Measurements from ENCODE around the gene ADAMTS13. TPM values are rescaled to one million over a fixed set of nuclear protein-coding genes. Genes with fewer than 3 reads are reported as not detected.

The ADAMTS13 gene
- total RNA-seq, 1 donor from 2014 or later, result 2.0 TPM

DNA sequence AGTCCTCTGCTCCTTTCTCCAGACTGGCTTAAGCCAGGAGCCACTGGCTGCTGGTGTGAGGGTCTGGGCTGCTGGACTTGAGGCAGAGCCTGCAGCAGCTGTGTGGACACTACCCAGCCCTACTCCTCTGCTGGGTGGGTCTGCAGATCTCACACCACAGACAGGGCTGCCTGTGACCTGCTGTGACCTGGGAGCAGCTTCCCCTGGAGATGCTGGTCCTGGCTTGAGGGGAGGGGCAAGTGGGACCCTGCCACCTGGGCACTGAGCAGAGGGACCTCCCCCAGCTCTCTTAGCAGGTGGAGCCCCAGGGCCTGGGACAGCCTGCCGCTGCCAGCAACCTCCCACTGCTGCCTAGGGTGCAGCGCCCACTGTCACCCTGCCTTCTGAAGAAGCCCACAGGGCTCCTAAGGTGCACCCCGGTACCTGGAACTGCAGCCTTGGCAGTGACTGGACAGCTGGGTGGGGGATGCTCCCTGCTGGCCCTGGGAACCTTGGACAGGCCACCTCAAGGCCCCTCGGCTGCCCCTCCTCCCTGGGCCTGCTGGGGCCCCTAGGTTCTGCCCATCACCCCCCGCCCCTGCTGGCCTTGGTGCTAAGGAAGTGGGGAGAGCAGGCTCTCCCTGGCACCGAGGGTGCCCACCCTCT, 46.7 kb downstream of the ADAMTS13 start:
- no peak for TF ChIP-seq CTCF (IDR thresholded peaks at IDR 0.05; ENCODE audit: insufficient read depth, low read length, poor library complexity, severe bottlenecking)
- Histone ChIP-seq H3K4me3 (ENCODE audit: low read depth, low read length) (no peak overlapping the region), H3K36me3 (ENCODE audit: control insufficient read depth, insufficient read depth, low read length) (peaks cover 1% of the 10 kb centered on the region), H3K27me3 (ENCODE audit: control insufficient read depth, insufficient read depth, low read length) (no peaks in the 10 kb centered on the region)
- DNase-seq (ENCODE audit: low read depth), result no peak

DNA sequence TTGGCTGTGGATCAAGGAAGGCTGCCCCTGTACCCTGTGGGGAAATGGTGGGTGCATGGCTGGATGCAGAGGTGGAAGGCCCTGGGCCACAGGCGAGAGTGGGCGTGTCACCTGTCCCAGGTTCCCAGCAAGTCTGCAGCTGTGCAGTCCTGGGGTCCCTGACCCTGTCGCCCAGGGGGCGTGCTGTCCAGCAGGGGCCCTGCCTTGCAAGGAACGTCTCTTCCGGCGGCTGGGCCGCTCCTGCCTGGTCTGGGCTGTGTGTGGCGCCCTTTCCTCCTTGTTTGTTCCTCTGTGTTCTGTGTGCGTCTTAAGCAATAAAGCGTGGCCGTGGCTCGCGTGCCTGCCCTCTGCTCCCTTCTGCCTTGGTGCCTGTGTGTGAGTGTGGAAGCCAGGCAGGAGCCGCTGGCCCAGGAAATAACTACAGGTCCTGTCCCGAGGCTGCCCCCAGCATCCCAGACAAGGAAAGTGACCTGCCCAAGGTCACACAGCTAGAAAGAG, 48.3 kb downstream of the ADAMTS13 start:
- no peak for TF ChIP-seq CTCF (IDR thresholded peaks at IDR 0.05; ENCODE audit: insufficient read depth, low read length, poor library complexity, severe bottlenecking)
- no peak overlapping the region for H3K4me3 ChIP-seq (ENCODE audit: low read depth, low read length)
- H3K36me3 ChIP-seq (ENCODE audit: control insufficient read depth, insufficient read depth, low read length), result peaks cover 1% of the 10 kb centered on the region
- no peak for DNase-seq (ENCODE audit: low read depth)
- no peaks in the 10 kb centered on the region for H3K27me3 ChIP-seq (ENCODE audit: control insufficient read depth, insufficient read depth, low read length)

DNA sequence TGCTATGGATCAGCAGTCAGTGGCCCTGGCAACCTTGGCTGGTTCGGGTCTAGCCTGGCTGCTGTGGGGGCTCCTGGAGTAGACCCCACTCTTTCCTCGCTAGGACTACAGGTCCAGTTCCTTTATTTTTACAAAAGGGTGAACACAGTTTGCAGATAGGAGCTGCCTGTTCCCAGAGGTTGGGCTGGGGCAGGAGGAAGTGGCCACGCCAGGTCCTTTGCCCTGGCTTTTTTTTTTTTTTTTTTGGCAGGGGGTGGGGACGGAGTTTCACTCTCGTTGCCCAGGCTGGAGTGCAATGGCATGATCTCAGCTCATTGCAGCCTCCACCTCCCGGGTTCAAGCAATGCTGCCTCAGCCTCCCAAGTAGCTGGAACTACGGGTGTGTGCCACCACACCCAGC, 48.8 kb downstream of the ADAMTS13 start:
- H3K36me3 ChIP-seq (ENCODE audit: control insufficient read depth, insufficient read depth, low read length), result peaks cover 1% of the 10 kb centered on the region
- TF ChIP-seq CTCF (IDR thresholded peaks at IDR 0.05; ENCODE audit: insufficient read depth, low read length, poor library complexity, severe bottlenecking), result no peak

DNA sequence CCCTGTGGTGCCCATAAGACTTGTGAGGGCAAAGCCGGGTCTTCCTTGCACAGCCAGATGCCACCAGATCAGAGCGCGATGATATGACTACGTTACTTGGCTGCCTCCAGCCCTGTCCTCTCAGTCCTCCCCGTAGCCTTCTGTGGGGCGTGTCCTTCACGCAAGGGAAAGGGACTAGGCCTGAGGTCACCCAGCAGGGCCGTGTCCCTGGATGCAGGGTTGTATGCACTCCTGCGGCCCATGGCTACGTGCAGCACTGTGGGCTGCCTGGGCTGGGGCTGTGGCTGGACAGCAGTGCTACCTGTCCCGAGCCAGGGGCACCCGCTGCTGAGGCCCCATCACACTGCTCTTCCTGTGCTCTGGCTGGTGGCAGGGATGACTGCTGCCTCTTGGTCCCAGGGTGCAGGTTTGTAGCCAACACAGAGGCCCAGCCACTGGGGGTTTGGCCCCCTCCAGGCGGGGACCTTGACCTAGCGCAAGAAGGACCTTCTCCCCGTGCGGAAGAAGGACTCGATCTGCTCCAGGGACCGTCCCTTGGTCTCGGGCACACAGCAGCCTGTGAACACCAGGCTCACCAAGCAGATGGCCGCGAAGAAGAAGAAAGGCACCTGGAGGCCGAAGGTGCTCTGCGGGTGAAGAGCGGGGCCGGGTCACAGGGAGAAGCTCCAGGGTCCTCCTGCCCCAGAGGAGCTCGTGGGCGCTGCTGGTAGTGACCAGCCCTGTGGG, 49.5 kb downstream of the ADAMTS13 start:
- peaks cover 2% of the 10 kb centered on the region for H3K36me3 ChIP-seq (ENCODE audit: control insufficient read depth, insufficient read depth, low read length)
- H3K4me3 ChIP-seq (ENCODE audit: low read depth, low read length), result no peak overlapping the region
- no peak for TF ChIP-seq CTCF (IDR thresholded peaks at IDR 0.05; ENCODE audit: insufficient read depth, low read length, poor library complexity, severe bottlenecking)
- H3K27me3 ChIP-seq (ENCODE audit: control insufficient read depth, insufficient read depth, low read length), result no peaks in the 10 kb centered on the region
- no peak for DNase-seq (ENCODE audit: low read depth)

More for the DNA sequence above, 48.8 kb downstream of the ADAMTS13 start:
- Histone ChIP-seq H3K27me3 (ENCODE audit: control insufficient read depth, insufficient read depth, low read length) (no peaks in the 10 kb centered on the region), H3K4me3 (ENCODE audit: low read depth, low read length) (no peak overlapping the region)
- DNase-seq (ENCODE audit: low read depth), result no peak

DNA sequence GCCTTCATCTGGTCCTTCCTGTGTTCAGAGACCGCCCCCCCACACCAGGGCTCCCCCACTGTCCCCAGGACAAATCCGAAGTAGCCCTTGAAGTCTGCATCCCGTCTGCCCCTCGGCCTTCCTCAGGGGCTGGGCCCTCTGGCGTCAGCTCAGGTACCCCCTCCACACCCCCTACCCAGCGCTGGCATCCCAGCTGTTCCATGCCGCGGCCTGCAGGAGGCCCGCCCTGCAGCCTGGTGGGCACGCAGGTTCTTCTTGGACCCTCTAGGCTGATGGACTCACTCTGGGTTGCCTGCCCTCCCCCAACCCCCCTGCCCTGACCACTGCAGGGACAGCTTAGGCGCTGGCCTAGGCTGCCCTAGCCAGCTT, 50.1 kb downstream of the ADAMTS13 start:
- Histone ChIP-seq H3K36me3 (ENCODE audit: control insufficient read depth, insufficient read depth, low read length) (peaks cover 3% of the 10 kb centered on the region), H3K4me3 (ENCODE audit: low read depth, low read length) (no peak overlapping the region), H3K27me3 (ENCODE audit: control insufficient read depth, insufficient read depth, low read length) (no peaks in the 10 kb centered on the region)
- TF ChIP-seq CTCF (IDR thresholded peaks at IDR 0.05; ENCODE audit: insufficient read depth, low read length, poor library complexity, severe bottlenecking), result no peak
- no peak for DNase-seq (ENCODE audit: low read depth)
